CD4-positive, alpha-beta T cell treated with Interleukin-2 at 100 ng/mL for 4 hours (primary cell): Measurements from ENCODE around the gene MPDZ.

Experiments
- DNase-seq: peaks from one replicate; pipeline ENCODE4 v3.0.0-alpha.2; 2020; ENCODE audit warnings: low spot score

Gene MPDZ

GRCh38 chr9:13139641-13140171 lies 139.8 kb downstream of the MPDZ start:
- DNase-seq: no peak

GRCh38 chr9:13137426-13137825 lies 142.1 kb downstream of the MPDZ start:
- DNase-seq: no peak

- no peak for DNase-seq
Observed at GRCh38 chr9:13131991-13132390, 147.5 kb downstream of the MPDZ start.

DNA sequence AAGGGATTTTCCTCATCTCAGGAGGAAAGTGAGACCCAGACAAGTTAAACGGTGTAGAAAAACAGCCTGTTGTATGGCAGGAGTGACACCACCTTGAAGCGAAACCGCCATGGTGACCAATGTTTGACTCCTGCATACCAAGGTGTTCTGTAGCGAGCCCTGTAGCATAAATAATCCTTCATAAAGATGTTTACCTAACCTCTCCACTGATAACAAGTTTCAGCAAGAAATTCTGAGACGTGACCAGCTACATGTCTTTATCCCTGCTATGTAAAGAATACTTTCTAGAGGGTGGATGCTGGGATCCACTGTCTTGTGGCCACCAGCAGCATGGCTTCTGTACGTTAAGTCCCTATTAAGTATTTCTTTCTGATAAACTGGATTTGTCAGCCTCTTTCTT lies 148.1 kb downstream of the MPDZ start:
- DNase-seq: no peak

DNA sequence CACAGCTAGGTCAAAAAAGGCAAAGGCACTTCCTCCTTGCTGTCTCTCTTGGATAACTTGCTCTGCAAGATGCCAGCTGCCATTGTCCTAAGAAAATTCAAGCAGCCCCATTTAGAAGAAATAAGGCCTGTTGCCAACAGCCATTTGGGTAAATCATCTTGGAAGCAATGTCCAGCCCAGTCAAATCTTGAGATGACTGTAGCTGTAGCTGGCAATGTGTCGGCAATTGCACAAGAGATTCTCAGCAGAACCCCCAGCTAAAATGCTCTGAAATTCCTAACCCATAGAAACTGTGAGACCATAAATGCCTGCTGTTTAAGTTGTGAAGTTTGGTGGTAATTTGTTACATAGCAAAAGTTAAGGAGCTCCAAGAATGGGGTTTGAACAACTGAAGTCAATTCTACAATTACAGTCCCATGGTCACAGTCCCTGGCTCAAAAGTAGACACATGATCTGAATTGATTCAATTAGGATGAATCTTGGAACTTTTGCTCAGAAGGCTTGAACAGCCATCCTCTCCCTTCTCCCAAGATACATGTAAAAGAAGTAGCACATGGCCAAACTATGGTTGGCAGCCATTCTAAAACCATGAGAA lies 151.1 kb downstream of the MPDZ start:
- no peak for DNase-seq

DNA sequence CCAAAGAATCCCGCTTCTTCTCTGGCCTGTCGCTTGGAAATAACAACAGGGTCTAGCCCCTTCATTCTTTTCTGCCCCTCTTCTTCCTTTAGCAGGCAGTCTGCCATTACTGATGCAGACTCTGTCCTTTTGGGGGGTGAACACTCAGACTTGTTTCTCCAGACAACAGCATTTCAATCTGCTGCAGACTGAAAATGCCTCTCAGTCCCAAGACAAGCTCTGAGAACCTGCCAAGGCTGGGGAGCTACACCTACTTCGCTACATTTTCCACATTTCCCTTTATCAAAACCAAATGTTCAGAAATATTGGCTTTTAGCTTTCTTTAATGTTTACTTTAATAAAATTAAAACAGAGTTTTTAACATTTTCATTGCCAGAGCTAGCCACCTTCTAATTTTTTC lies 152.4 kb downstream of the MPDZ start:
- no peak for DNase-seq

DNA sequence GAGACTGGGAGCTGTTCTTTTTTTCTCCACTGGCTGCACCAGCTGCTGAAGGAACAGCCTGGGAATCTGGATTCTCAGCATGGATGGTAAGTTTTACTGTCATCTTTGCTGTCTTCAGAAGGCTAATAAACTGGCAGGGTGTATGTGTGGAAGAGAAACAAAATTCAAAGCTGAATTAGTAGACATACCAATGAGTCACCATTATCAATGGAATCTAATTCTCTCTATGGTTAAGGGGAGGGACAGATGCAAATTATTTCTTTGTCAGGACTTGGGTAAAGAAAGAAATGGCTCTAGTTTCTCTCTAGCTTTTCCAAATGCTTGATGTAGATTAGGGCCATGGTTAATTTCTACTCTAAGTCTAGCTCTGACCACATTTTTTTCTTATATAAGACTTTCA lies 154.2 kb downstream of the MPDZ start:
- DNase-seq: no peak

GRCh38 chr9:13122756-13123369 lies 156.6 kb downstream of the MPDZ start:
- DNase-seq: no peak

- no peak for DNase-seq
Observed at GRCh38 chr9:13118313-13118712, 161.2 kb downstream of the MPDZ start.

GRCh38 chr9:13116292-13116691 lies 163.2 kb downstream of the MPDZ start:
- no peak for DNase-seq

DNA sequence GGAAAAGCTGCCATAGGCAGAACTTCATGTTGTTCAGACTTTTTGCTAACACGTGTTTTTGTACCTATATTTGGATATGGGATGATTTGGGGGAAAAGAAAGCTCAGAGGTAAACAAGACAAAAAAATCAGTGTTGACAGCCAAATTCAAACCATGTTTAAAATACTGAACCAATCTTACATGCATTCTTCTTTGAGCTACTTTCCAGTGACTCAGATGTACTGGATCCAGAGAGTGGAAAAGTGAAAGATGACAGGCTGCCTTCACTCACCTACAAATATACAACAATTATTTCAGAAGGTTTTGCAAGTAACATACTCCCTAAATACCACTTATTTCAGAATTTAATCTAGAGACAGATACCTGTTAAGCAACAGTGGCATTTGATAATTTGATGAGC lies 165.7 kb downstream of the MPDZ start:
- DNase-seq: no peak

DNA sequence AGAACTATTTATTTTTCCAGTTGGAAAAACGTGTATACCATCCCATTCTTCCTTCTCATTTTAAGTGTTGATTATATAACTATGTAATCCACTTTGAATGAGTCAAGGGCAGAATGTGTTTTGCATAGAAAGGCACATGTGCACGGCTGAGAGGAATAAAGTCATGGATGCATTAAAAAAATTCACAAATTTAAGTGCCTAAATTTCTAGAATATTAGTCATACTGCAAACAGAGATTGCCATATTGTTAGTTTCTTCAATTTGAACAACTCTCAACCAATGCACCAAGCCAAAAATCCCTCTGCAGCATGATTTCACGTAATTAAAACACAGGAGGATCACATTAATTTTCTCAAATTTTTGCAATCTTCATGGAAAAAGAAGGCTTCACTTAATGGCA lies 166.3 kb downstream of the MPDZ start:
- DNase-seq: no peak

DNA sequence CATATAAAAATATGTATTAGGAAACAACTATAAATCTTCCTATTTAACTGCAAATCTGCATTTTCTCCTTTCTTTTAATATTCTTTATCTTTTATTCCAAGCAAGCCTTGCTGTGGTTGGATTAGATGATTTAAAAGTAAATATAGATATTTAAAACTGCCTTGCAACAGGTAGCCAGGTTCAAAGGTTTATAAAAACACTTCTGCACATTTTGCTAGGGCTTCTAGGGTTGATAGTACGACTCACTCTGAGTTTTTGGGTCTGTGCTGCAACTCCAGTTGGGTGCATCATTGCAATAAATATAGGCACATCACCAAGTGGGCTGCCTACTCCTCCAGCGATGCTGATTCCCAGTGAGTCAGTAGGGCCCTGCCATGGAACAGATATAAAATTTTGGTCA lies 167.7 kb downstream of the MPDZ start:
- DNase-seq: no peak

DNA sequence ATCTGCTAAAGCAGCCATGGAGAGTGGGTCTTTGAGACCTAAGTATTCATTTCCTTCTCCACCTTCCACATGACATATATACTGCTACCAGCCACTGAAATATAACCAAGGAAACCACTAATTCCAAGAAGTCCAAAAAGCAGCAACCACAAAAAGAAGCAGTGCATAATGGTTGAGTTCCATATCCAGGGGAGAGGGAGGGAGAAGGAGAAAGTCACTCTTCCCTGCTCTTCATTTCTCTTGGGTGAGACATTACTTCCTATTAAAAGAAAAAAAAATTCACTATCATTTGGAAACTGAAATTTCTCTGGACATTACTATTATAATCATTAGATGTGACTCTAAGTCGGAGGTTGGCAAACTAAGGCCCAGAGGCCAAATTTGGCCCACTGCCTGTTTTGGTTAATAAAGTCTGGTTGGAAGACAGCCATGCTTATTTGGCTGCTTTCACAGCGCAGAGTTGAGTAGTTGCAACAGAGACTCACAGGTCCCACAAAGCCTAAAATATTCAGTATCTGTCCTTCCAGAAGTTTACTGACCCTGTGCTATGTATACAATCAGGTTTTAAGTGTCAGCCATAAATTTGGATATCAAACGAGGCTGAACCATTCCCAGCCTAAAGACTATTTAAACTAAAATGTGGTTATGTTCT lies 168.6 kb downstream of the MPDZ start:
- DNase-seq: no peak

- no peak for DNase-seq
Observed at GRCh38 chr9:13109781-13110180, 169.7 kb downstream of the MPDZ start.

- DNase-seq: no peak
Observed at GRCh38 chr9:13107008-13107407, 172.5 kb downstream of the MPDZ start.

- DNase-seq: no peak
Observed at GRCh38 chr9:13100914-13101572, 178.4 kb downstream of the MPDZ start.

GRCh38 chr9:13095056-13095455 lies 184.4 kb downstream of the MPDZ start:
- no peak for DNase-seq

DNA sequence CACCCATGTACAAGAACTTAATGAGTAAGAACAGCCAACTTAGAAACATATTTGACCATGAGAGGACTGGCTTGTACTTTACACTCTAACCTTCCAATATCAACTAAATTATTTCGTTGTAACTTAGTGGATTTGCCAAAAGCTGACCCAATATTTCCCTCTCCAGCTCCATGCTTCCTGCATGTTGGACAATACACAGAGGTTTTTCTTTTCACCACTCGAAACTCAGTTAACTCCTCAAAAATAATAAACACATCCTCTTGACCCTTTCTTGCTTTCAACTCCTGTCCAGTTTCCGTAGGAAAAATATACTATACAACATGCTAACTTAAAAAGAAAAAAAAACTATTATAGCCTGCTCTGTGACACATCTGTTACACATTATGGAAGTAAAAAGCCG lies 188.9 kb downstream of the MPDZ start:
- no peak for DNase-seq

DNA sequence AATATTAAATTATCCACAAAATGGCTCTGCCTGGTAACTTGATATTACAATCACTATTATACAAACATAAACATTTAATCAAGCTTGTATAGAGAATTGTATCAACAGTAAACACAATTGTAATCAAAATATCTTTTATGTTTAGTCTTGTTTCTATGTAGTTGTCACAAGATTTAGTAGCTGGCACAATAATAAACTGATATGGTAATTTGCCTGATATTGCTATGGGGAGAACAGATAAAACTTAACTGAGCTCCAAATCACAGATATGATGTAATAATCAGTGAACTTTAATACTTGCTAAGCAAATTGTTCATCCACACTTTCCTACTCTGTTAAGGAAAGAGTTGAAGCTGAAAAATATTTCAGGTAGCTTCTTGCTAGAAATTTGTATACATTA lies 189.8 kb downstream of the MPDZ start:
- no peak for DNase-seq

DNA sequence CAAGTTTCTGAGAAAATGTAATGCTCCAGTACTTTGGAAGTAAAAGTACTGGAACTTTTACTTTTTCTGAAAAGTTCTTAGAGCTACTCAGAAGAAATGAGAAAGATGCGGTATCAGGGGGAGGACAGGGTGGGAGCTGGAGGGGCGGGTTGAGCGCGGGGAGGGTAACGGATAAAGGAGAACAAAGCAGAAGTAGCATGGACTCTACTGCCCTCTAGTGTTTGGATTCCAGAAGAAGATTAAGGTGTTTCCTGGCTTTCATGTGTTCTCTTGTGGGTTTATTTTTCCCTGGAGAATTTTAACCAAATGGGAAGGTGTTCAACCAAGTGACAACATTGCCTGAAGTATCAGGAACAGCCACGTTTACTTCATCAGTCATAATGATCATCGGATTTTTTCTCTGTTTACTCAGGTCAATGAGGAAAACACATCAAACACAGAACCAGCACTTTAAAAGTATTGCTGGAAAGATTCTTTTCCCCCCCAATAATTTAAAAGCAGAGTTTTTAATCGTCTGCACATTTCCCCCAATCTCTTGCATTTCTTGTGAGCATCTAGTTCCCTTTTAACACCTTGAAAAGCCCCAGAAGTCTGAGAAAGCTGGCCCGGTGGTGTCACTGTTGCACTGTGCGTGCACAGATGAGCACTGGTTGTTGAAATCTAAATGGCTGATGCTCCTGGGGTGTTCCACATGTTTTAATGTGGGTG lies 190.6 kb downstream of the MPDZ start:
- no peak for DNase-seq

DNA sequence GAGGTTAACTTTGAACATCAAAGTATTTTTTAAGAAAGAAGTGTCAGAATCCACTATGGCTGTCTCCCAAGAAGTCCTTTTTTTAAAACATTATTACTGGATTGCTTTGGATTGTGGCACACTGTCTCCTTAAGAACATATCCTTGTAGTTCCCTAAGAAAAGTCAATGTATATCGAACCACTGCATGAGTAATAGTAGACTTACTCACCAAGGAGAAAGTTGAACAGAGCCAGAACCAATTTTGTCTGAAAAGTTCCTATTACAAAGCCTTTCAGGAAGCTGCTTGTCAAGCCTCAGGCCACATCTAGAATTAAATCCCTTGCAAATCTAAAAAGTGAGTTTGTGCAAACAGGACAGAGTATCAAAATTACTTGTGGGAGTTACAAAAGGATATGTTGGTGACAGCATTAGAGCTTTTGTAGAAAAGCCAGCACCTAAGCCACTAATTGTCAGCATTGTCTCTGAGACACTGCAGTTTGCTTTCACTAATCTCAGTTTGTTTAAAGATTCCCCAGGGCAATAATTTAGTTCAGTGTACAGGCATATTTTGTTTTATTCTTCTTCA lies 195.4 kb downstream of the MPDZ start:
- no peak for DNase-seq
